ENCODE measurements around the gene NDC1. TPM values are rescaled to one million over a fixed set of nuclear protein-coding genes. Genes with fewer than 3 reads are reported as not detected.

Gene NDC1
- polyA plus RNA-seq, 1 of the 3 experiments (the other 2 are of a cell fraction), result 11.5 TPM

DNA sequence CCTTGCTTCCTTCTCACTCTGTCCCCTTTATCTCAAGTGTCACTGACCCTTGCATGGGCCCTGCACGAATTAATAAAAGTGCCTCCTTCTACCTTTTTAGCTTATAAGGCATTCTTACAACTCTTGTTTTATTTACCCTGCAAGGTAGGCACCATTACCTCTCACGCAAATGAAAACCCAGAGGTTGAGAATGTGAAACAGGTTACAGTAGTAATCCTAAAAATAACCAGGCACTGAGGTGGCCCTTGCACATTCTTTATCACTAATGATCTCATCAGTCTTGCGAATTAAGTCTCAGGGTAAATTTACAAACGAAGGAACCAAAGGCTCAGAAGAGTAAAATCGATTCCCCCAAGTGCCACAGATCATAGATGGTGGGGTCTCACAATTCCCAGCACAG is 102.8 kb downstream of the NDC1 start:
- DNase-seq, result no peak
- peak overlapping the region; percentile 45; the same call in 1 of the 2 replicates for H3K4me2 ChIP-seq
- H3K9ac ChIP-seq, result no peak overlapping the region
- H3K4me3 ChIP-seq (ENCODE audit: low read depth in 2 of 2, low read length in 1 of 2), result no peak overlapping the region
- 84% methylated on average over 5 of the region's 5 CpGs for WGBS (ENCODE audit: low lambda C conversion rate)
- no peaks in the 10 kb centered on the region for H4K20me1 ChIP-seq (ENCODE audit: insufficient read depth)
- H3K36me3 ChIP-seq (replicated peaks in 1 of 2; ENCODE audit: control insufficient read depth in 1 of 2, insufficient read depth in 2 of 2, low read length in 1 of 2), result no peaks in the 10 kb centered on the region
- peak overlapping the region in 1 of 2 experiments; percentile 91; a peak in 2 of 4 replicates for H3K27ac ChIP-seq (ENCODE audit: low read depth in 2 of 2, low read length in 1 of 2)
- H3K27me3 ChIP-seq (ENCODE audit: insufficient read depth), result no peaks in the 10 kb centered on the region
- no peak overlapping the region for H2AFZ ChIP-seq (ENCODE audit: low read depth)
- H3K9me3 ChIP-seq, result no peaks in the 10 kb centered on the region
- TF ChIP-seq FOXJ3 (CRISPR knock-in tag; IDR thresholded peaks at IDR 0.05) (no peak), FOXM1 (IDR thresholded peaks at IDR 0.05; ENCODE audit: low read depth) (no peak), POLR2AphosphoS5 (IDR thresholded peaks at IDR 0.05; ENCODE audit: low read depth, low read length) (no peak), EP300 (IDR thresholded peaks at IDR 0.05; ENCODE audit: borderline replicate concordance in 1 of 2, low read depth in 1 of 2, low read length in 1 of 2) (no peak), GATA2 (CRISPR knock-in tag; IDR thresholded peaks at IDR 0.05) (no peak), GABPA (IDR thresholded peaks at IDR 0.05; ENCODE audit: low read depth) (no peak), RFX5 (IDR thresholded peaks at IDR 0.05; ENCODE audit: low read length) (no peak), TEAD4 (IDR thresholded peaks at IDR 0.05; ENCODE audit: borderline replicate concordance, insufficient read depth) (no peak)
- TF ChIP-seq, protein P1, sequence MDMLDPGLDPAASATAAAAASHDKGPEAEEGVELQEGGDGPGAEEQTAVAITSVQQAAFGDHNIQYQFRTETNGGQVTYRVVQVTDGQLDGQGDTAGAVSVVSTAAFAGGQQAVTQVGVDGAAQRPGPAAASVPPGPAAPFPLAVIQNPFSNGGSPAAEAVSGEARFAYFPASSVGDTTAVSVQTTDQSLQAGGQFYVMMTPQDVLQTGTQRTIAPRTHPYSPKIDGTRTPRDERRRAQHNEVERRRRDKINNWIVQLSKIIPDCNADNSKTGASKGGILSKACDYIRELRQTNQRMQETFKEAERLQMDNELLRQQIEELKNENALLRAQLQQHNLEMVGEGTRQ (IDR thresholded peaks at IDR 0.05; ENCODE audit: borderline replicate concordance, low read depth, low read length), result no peak
- POLR2A ChIA-PET, result no interaction called here
- H3K4me1 ChIP-seq (ENCODE audit: control insufficient read depth in 1 of 2, insufficient read depth in 2 of 2, low read depth in 1 of 2, low read length in 1 of 2), result peaks cover 8 to 34% of the 10 kb centered on the region in 2 experiments; a peak in 3 of 4 replicates
- H3K9me2 ChIP-seq, result no peaks in the 10 kb centered on the region
- CTCF ChIA-PET, result interaction anchor here (1.0 to 1.8 kb wide), 6 partner anchors 10 to 249 kb away, joined by 3 to 7 read pairs (median 5); no protein-coding TSS in a partner anchor
- peaks cover 30% of the 10 kb centered on the region for H3F3A ChIP-seq (replicated peaks; ENCODE audit: insufficient read depth)
- H3K79me2 ChIP-seq (ENCODE audit: insufficient read depth), result no peaks in the 10 kb centered on the region

DNA sequence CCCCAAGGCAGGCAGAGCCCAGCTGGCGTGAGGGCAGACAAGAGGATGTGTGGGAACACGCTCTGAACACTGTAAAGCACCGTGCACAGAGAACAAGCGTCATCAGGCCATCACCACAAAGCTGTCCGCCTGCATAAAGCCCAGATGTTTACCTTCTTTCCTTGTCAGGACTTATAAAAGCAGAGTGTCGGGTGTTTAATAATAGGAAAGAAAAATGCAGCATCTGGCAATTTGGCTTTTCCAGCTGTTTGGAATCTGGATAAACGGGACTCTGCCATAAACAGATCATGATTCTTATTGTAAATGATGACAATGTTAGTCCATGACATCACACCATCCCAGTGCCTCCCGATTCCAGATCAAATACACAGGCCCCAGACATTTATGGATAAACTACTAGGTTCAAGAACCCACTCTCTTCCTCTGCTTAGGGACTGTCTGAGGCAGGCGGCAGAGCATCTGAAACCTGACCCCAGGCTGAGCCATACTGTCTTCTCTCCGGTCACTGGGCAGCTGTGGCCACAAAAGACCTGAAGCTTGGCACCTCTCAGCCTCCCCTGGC is 103.4 kb downstream of the NDC1 start:
- Histone ChIP-seq H3K9ac (peak overlapping the region; percentile 6; the same call in 1 of the 2 replicates), H3K79me2 (ENCODE audit: insufficient read depth) (no peaks in the 10 kb centered on the region)

More for the DNA sequence above, 103.4 kb downstream of the NDC1 start:
- no peaks in the 10 kb centered on the region for H3K9me2 ChIP-seq
- H3K36me3 ChIP-seq (replicated peaks in 1 of 2; ENCODE audit: control insufficient read depth in 1 of 2, insufficient read depth in 2 of 2, low read length in 1 of 2), result no peaks in the 10 kb centered on the region
- no peaks in the 10 kb centered on the region for H4K20me1 ChIP-seq (ENCODE audit: insufficient read depth)
- ChIA-PET POLR2A (no interaction called here), CTCF (interaction anchor here (1.3 to 1.8 kb wide), 6 partner anchors 10 to 249 kb away, joined by 3 to 7 read pairs (median 5); no protein-coding TSS in a partner anchor)
- 82% methylated on average over 9 of the region's 10 CpGs for WGBS (ENCODE audit: low lambda C conversion rate)
- H3K9me3 ChIP-seq, result no peaks in the 10 kb centered on the region
- H2AFZ ChIP-seq (ENCODE audit: low read depth), result no peak overlapping the region; the same call in 1 of the 2 replicates
- H3F3A ChIP-seq (replicated peaks; ENCODE audit: insufficient read depth), result peaks cover 30% of the 10 kb centered on the region
- TF ChIP-seq, protein P2, sequence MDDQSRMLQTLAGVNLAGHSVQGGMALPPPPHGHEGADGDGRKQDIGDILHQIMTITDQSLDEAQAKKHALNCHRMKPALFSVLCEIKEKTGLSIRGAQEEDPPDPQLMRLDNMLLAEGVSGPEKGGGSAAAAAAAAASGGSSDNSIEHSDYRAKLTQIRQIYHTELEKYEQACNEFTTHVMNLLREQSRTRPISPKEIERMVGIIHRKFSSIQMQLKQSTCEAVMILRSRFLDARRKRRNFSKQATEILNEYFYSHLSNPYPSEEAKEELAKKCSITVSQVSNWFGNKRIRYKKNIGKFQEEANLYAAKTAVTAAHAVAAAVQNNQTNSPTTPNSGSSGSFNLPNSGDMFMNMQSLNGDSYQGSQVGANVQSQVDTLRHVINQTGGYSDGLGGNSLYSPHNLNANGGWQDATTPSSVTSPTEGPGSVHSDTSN (IDR thresholded peaks at IDR 0.05), result no peak
- TF ChIP-seq RXRA (IDR thresholded peaks at IDR 0.05; ENCODE audit: borderline replicate concordance, low read depth) (no peak), RFX5 (IDR thresholded peaks at IDR 0.05; ENCODE audit: low read length) (no peak), MAX (IDR thresholded peaks at IDR 0.05; ENCODE audit: low read depth) (no peak), TCF12 (IDR thresholded peaks at IDR 0.05) (no peak), GABPA (IDR thresholded peaks at IDR 0.05; ENCODE audit: low read depth) (no peak), RCOR1 (IDR thresholded peaks at IDR 0.05; ENCODE audit: low read length) (no peak), MEF2A (IDR thresholded peaks at IDR 0.05; ENCODE audit: borderline replicate concordance, low read depth) (no peak), EP300 (IDR thresholded peaks at IDR 0.05; ENCODE audit: borderline replicate concordance in 1 of 2, low read depth in 1 of 2, low read length in 1 of 2) (no peak), POLR2AphosphoS5 (IDR thresholded peaks at IDR 0.05; ENCODE audit: low read depth, low read length) (no peak), SMC3 (IDR thresholded peaks at IDR 0.05; ENCODE audit: low read depth, low read length) (no peak), EZH2phosphoT487 (IDR thresholded peaks at IDR 0.05; ENCODE audit: borderline replicate concordance, low read depth) (no peak), TAF1 (IDR thresholded peaks at IDR 0.05; ENCODE audit: borderline replicate concordance, low read depth, low read length) (no peak), JUND (IDR thresholded peaks at IDR 0.05) (no peak), FOSL2 (IDR thresholded peaks at IDR 0.05; ENCODE audit: borderline replicate concordance, low read depth) (no peak), FOXM1 (IDR thresholded peaks at IDR 0.05; ENCODE audit: low read depth) (no peak), ELF1 (IDR thresholded peaks at IDR 0.05) (no peak)
- TF ChIP-seq, protein P3, sequence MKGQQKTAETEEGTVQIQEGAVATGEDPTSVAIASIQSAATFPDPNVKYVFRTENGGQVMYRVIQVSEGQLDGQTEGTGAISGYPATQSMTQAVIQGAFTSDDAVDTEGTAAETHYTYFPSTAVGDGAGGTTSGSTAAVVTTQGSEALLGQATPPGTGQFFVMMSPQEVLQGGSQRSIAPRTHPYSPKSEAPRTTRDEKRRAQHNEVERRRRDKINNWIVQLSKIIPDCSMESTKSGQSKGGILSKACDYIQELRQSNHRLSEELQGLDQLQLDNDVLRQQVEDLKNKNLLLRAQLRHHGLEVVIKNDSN (IDR thresholded peaks at IDR 0.05; ENCODE audit: borderline replicate concordance, low read depth), result no peak
- TF ChIP-seq, protein P1 (IDR thresholded peaks at IDR 0.05; ENCODE audit: borderline replicate concordance, low read depth, low read length), result no peak
- no peak for DNase-seq
- peak overlapping the region in 1 of 2 experiments; percentile 91; a peak in 2 of 4 replicates for H3K27ac ChIP-seq (ENCODE audit: low read depth in 2 of 2, low read length in 1 of 2)
- no peak overlapping the region for H3K4me3 ChIP-seq (ENCODE audit: low read depth in 2 of 2, low read length in 1 of 2)
- no peaks in the 10 kb centered on the region for H3K27me3 ChIP-seq (ENCODE audit: insufficient read depth)
- peak overlapping the region; percentile 45; the same call in 1 of the 2 replicates for H3K4me2 ChIP-seq
- peaks cover 8 to 34% of the 10 kb centered on the region in 2 experiments; a peak in 3 of 4 replicates for H3K4me1 ChIP-seq (ENCODE audit: control insufficient read depth in 1 of 2, insufficient read depth in 2 of 2, low read depth in 1 of 2, low read length in 1 of 2)

All from SK-N-SH (cell line).